Dermis blood vessel endothelial cell (primary cell): ENCODE measurements around the gene ZNF273. TPM values are rescaled to one million over a fixed set of nuclear protein-coding genes. Genes with fewer than 3 reads are reported as not detected.
"Not testable (repeated sequence)": the region's sequence is repeated elsewhere in the genome, so short reads cannot be mapped to it uniquely, and the experiment has no call there.

ENCODE experiments used
- DNase-seq: peaks from one replicate; pipeline ENCODE4 v3.0.0; 2010
- total RNA-seq: library from RNA; depleted of rRNA; stranded (reverse); fragments of >200 nt; gene quantifications from 2 replicates; pipeline ENCODE4 v1.2.3, GENCODE V29; 2014

The ZNF273 gene
- total RNA-seq = 5.1 and 10.9 TPM in 2 replicates

DNA sequence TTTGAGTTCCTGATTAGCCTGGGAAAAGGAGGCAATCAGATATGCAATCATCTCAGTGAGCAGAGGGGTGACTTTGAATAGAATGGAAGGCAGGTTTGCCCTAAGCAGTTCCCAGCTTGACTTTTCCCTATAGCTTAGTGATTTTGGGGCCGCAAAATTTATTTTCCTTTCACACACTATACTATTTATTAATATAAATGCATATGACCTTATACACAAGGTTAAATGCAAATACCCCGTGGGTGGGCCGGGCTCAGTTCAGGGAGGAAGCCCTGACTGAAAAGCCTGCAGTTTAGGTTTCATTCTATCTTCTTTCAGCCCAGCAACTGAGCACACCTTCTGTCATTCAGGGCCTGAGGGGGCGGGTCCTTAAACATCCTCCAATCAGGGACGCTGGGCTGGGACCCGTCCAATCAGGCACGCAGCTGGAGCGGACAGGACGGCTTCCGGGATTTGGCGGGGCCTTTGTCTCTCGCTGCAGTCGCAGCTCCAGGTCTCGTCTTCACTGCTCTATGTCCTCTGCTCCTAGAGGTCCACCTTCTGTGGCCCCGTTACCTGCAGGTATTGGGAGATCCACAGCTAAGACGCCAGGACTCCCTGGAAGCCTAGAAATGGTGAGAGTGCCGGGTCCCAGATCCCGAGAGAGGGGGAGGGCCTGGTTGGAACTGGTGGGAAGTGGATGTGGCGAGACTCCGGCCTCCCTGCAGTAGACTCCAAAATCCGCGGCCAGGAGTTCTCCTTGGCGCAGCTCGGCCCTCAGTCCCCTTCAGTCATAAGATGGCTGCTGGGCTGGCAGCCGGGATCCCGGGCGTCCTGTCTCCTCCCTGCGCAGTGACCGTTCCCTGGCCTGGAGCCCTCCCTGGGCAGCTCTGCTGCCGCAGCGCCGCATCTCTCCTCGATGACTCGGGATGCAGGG is at the start of gene ZNF273:
ZNF273 (plus strand) TSS at position 468 of the 916 bp plus-strand sequence; CDS start at position 513, 45 bp downstream.
- peak; percentile 90 for DNase-seq

DNA sequence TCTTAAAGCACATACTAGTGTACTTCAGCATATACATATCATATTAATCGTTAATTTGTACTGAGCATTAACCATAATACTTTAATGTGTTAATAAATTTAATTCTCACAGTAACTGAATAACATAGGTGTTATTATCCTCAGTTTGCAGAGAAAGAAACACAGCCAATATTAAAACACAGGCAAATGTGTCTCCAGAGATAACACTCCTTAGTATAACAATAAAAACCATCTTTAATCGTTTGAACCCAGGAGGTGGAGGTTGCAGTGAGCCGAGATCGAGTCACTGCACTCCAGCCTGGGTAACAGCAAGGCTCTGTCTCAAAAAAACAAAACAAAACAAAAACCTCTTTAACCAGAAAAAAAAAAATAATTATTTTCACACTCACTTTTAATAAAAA is 49.4 kb upstream of the ZNF273 start:
- DNase-seq = no peak

GRCh38 chr7:64854969-64855368 is 48.1 kb upstream of the ZNF273 start:
- no peak for DNase-seq

GRCh38 chr7:64863021-64863420 is 40.1 kb upstream of the ZNF273 start:
- no peak for DNase-seq

DNA sequence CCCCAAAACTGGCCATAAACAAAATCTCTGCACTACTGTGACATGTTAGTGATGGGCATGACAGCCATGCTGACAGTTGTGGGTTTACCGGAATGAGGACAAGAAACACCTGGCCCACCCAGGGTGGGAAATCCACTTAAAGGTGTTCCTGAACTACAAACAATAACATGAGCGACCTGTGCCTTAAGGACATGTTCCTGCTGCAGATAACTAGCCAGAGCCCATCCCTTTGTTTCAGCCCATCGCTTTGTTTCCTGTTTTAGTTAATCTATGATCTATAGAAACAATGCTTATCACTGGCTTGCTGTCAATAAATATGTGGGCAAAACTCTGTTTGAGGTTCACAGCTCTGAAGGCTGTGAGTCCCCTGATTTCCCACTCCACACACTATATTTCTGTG is 39.5 kb upstream of the ZNF273 start:
- DNase-seq = not testable (repeated sequence)

- DNase-seq = no peak
Measured at GRCh38 chr7:64863969-64864368, 39.1 kb upstream of the ZNF273 start.

DNA sequence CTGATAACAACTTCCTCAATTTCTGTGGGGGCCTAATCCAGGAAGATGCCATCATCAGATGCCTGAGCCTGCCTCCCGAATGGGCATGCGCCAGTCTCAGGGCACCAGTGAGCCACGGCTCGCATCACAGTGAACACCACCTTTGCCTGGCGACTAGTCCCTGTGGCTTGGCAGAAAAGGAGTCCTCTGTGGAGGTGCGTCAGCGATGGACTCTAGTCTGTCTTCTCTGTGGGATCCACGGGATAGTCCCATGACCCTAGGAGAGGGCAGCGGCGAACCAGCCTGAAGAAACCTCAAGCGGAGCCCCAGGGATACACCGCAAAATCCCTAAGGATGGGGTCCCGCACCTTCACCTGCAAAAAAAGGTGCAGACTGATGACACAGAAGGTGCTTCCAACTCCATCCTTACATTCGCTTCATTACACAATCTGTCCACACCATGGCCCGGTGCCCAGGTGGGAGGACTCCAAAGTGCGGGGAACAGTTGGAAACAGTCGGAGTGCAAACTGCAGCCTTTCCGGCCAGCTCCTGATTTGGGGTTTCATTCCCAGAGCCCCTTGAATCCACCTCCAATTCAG is 35.1 kb upstream of the ZNF273 start:
- DNase-seq = no peak

DNA sequence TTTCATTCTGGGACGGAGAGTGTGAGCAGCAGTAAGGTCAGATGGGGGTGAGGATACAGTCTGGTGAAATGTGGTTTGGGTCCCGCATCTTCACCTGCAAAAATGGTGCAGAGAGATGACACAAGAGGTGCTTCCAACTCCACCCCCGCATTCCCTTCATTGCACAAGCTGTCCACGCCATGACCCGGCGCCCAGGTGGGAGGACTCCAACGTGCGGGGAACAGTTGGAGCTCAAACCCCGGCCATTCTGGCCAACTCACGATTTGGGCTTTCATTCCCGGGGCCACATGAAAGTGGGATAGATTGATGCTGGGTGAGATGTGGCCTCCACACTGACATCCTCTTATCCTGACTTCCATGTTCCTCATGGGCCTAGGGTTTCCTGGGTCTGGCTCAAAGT is 34.6 kb upstream of the ZNF273 start:
- no peak for DNase-seq

- DNase-seq = no peak
Measured at GRCh38 chr7:64869121-64869725, 33.9 kb upstream of the ZNF273 start.

DNA sequence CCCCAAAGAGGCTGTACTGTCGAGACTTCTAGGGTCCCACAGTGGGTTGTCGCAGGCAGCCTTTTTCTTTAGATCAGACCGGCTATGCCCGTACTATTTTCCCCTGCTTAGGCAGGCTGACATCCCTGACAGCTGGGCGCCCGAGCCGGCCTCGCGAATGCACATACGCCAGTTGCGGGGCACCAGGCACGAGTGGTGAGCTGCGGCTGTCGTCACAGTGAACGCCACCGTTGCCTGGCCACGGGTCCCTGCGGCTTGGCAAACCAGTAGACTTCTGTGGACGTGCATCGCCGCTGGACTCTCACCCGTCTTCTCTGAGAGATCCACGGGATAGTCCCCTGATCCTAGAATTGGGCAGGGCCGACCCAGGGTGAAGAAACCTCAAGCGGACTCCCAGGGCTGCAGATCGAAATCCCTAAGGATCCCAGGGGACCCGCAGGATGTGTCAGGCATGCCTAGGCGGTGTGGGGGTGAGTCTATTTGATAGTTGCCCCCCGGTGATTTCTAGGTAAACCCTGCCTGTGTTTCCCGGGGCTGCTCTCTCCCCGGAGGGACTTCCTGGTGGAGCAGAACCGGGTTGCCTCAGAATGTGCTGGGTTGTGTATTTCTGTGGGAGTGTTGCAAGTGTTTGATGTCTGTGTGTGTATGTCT is 33.0 kb upstream of the ZNF273 start:
- DNase-seq = no peak

DNA sequence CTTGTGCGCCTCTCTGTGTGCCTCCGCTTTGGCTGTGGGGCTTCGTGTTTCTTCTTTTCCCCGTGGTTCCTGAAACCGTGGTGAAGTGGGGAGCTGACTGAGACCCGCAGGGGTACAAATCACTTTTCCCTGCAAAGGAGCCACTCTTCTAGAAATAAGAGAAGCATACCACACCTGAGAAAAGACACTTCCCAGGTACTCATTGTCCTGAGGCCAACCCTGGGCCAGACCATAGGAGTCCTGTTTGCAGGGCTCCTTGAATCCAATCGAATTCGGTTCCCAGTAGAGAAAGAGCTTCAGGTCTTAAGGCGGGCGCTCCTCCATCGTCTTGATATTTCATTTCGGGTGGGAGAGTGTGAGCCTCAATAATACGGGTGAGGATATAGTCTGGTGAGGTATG is 32.4 kb upstream of the ZNF273 start:
- no peak for DNase-seq

GRCh38 chr7:64871761-64872160 is 31.3 kb upstream of the ZNF273 start:
- DNase-seq = no peak

- no peak for DNase-seq
Measured at GRCh38 chr7:64872351-64873154, 30.5 kb upstream of the ZNF273 start.

GRCh38 chr7:64873155-64873500 is 29.9 kb upstream of the ZNF273 start:
- DNase-seq = no peak

- DNase-seq = no peak
Measured at GRCh38 chr7:64873517-64873916, 29.6 kb upstream of the ZNF273 start.

GRCh38 chr7:64874114-64874513 is 29.0 kb upstream of the ZNF273 start:
- DNase-seq = no peak

DNA sequence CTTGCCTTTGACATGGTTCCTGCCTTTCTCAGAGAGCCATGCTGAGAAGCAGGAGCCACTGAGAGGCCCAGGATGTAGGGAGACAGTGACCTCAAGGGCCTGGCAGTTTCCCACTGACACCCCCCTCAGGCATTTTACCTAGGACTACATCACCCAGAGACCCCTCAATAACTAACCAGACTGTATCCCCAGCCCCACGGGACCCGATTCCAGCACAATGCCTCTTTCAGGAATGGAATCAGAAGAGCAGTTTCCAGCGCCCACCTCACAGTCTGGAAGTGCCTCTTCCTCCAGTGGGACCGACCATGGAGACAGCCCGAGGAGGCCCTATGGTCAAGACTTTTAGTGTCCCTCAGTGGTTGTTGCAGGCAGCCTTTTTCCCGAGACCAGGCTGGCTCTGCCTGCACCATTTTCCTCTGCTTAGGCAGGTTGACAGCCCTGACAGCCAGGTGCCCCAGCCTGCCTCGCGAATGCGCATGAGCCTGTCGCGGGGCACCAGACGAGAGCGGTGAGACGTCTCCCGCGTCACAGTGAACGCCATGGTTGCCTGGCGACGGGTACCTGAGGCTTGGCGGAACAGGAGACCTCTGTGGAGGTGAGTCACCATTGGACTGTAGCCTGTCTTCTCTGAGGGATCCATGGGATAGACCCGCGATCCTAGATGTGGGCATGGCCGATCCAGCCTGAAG is 28.4 kb upstream of the ZNF273 start:
- DNase-seq = no peak

- DNase-seq = no peak
Measured at GRCh38 chr7:64875258-64875657, 27.8 kb upstream of the ZNF273 start.

DNA sequence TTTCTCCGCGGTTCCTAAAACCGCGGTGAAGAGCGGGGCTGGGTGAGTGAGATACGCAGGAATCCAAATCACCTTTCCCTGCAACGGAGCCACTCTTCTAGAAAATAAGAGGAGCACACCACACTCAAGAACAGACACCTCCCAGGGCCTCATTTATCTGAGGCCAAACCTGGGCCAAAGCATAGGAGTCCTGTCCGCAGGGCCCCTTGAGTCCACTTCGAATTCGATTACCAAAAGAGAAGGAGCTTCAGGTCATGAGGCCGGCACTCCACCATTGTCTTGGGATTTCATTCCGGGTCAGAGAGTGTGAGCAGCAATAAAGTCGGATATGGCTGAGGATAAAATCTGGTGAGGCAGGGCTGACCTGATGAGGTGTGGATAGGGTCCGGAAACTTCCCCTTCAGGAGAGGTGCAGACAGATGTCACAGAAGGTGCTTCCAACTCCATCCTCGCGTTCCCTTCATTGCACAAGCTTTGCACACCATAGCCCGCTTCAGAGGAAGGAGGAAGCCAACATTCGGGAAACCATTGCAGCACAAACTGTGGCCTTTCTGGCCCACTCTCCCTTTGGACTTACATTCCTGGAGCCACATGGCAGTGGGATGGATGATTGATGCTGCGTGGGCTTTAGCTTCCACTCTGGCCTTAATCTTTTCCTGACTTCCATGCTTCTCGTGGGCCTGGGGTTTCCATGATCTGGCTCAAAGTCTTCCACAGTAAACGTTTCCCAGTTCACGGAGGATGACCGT is 27.2 kb upstream of the ZNF273 start:
- no peak for DNase-seq

- peak; percentile 55 for DNase-seq
Measured at GRCh38 chr7:64876792-64877713, 26.0 kb upstream of the ZNF273 start.
